Measurements from ENCODE around the gene SLC26A6.

Gene SLC26A6

GRCh38 chr3:48661501-48662144 is 26.4 kb upstream of the SLC26A6 start:
- DNase-seq: peak; percentile 53

GRCh38 chr3:48660800-48661400 is 25.6 kb upstream of the SLC26A6 start:
- no peak for DNase-seq

- peak; percentile 8 for DNase-seq
Observed at GRCh38 chr3:48656841-48657281, 21.6 kb upstream of the SLC26A6 start.

GRCh38 chr3:48656061-48656840 is 21.0 kb upstream of the SLC26A6 start:
- DNase-seq: peak; percentile 86

GRCh38 chr3:48655606-48656005 is 20.3 kb upstream of the SLC26A6 start:
- peak; percentile 74 for DNase-seq

- no peak for DNase-seq
Observed at GRCh38 chr3:48655063-48655462, 19.8 kb upstream of the SLC26A6 start.

GRCh38 chr3:48652923-48653715 is 17.9 kb upstream of the SLC26A6 start:
- DNase-seq: no peak

- no peak for DNase-seq
Observed at GRCh38 chr3:48651771-48652170, 16.5 kb upstream of the SLC26A6 start.

GRCh38 chr3:48650723-48651122 is 15.5 kb upstream of the SLC26A6 start:
- no peak for DNase-seq

- DNase-seq: no peak
Observed at GRCh38 chr3:48648188-48648850, 13.1 kb upstream of the SLC26A6 start.

- no peak for DNase-seq
Observed at GRCh38 chr3:48647714-48648113, 12.5 kb upstream of the SLC26A6 start.

GRCh38 chr3:48644898-48645760 is 9.9 kb upstream of the SLC26A6 start:
- no peak for DNase-seq

GRCh38 chr3:48642605-48643004 is 7.3 kb upstream of the SLC26A6 start:
- DNase-seq: no peak

GRCh38 chr3:48641396-48641795 is 6.1 kb upstream of the SLC26A6 start:
- no peak for DNase-seq

GRCh38 chr3:48639944-48640606 is 4.8 kb upstream of the SLC26A6 start:
- DNase-seq: no peak

- DNase-seq: no peak
Observed at GRCh38 chr3:48637305-48637704, 2.0 kb upstream of the SLC26A6 start.

GRCh38 chr3:48636149-48636655 is 941 bp upstream of the SLC26A6 start:
- no peak for DNase-seq

- peak; percentile 23 for DNase-seq
Observed at GRCh38 chr3:48634661-48635221, 520 bp downstream of the SLC26A6 start.

- no peak for DNase-seq
Observed at GRCh38 chr3:48633743-48634142, 1.5 kb downstream of the SLC26A6 start.

GRCh38 chr3:48633256-48633655 is 2.0 kb downstream of the SLC26A6 start:
- no peak for DNase-seq

Data from stimulated activated naive CD4-positive, alpha-beta T cell treated with Interleukin-2 at 50 U/mL for 16 hours (primary cell).